SK-N-SH (cell line): Measurements from ENCODE around the gene PCGF2. TPM values are rescaled to one million over a fixed set of nuclear protein-coding genes. Genes with fewer than 3 reads are reported as not detected.

ENCODE experiments used
- CTCF ChIA-PET: fragments of 300-600, 350-600 bp; formaldehyde crosslinking; extraction: SDS; loops from one replicate; lab custom pipeline; 2021; lab: Yijun Ruan, JAX
- POLR2A ChIA-PET: fragments of 350-600 bp; sonication (Branson Sonifier 250); formaldehyde crosslinking; extraction: SDS; loops from one replicate; lab custom pipeline; 2020; ENCODE audit warnings: antibody characterized with exemption, inconsistent platforms; lab: Yijun Ruan, JAX
- DNase-seq: peaks from one replicate; pipeline ENCODE4 v3.0.0; 2012
- H2AFZ ChIP-seq: fragments of 200-600 bp; sonication (generic); 2 replicates; pipeline ENCODE4 v1.8.1; 2016; ENCODE audit warnings: antibody characterized with exemption, mild to moderate bottlenecking, low read depth
- H3F3A ChIP-seq: fragments of 200-600 bp; sonication (generic); replicated peaks from 2 replicates; pipeline ENCODE3; 2016; ENCODE audit warnings: antibody characterized with exemption, mild to moderate bottlenecking; ENCODE audit not compliant: insufficient read depth
- H3K27ac ChIP-seq, 2 experiments: fragments of 200-500 bp in 1 of 2; fragments of 200-600 bp in 1 of 2; sonication (Bioruptor generic) in 1 of 2; sonication (generic), shearing (Covaris generic) in 1 of 2; 2 replicates each; pipeline versions ENCODE4 v1.5.1 to v1.6.1; 2014 to 2016; ENCODE audit warnings: low read depth in 2 of 2, inconsistent platforms in 1 of 2, low read length in 1 of 2, mild to moderate bottlenecking in 1 of 2, mixed read lengths in 1 of 2
- H3K27me3 ChIP-seq: fragments of 200-600 bp; sonication (generic), shearing (Covaris generic); 2 replicates; pipeline ENCODE4 v1.6.1; 2016; ENCODE audit warnings: mixed run types; ENCODE audit not compliant: insufficient read depth
- H3K36me3 ChIP-seq, 2 experiments: fragments of 200-500 bp in 1 of 2; fragments of 200-600 bp in 1 of 2; sonication (Bioruptor generic) in 1 of 2; sonication (generic) in 1 of 2; replicated peaks in 1 of 2; 2 replicates each; pipeline versions ENCODE3 to v1.5.1; 2014 to 2016; ENCODE audit warnings: low read length in 1 of 2, mild to moderate bottlenecking in 1 of 2; ENCODE audit not compliant: insufficient read depth in 2 of 2, control insufficient read depth in 1 of 2
- H3K4me1 ChIP-seq, 2 experiments: fragments of 200-500 bp in 1 of 2; fragments of 200-600 bp in 1 of 2; sonication (Bioruptor generic) in 1 of 2; sonication (generic), shearing (Covaris generic) in 1 of 2; 2 replicates each; pipeline versions ENCODE4 v1.5.1 to v1.6.1; 2014 to 2016; ENCODE audit warnings: low read depth in 1 of 2, low read length in 1 of 2, mixed run types in 1 of 2; ENCODE audit not compliant: insufficient read depth in 2 of 2, control insufficient read depth in 1 of 2
- H3K4me2 ChIP-seq: fragments of 200-600 bp; sonication (generic), shearing (Covaris generic); 2 replicates; pipeline ENCODE4 v1.6.1; 2017; ENCODE audit warnings: mixed run types
- H3K4me3 ChIP-seq, 2 experiments: fragments of 200-500 bp in 1 of 2; fragments of 200-600 bp in 1 of 2; sonication (Bioruptor generic) in 1 of 2; sonication (generic), shearing (Covaris generic) in 1 of 2; 2 replicates each; pipeline versions ENCODE4 v1.5.1 to v1.8.1; 2014 to 2016; ENCODE audit warnings: low read depth in 2 of 2, inconsistent platforms in 1 of 2, low read length in 1 of 2, mild to moderate bottlenecking in 1 of 2, mixed read lengths in 1 of 2, moderate library complexity in 1 of 2
- H3K79me2 ChIP-seq: fragments of 200-600 bp; sonication (generic); 2 replicates; pipeline ENCODE4 v1.8.1; 2017; ENCODE audit warnings: mild to moderate bottlenecking; ENCODE audit not compliant: insufficient read depth
- H3K9ac ChIP-seq: fragments of 200-600 bp; sonication (generic); 2 replicates; pipeline ENCODE4 v1.6.1; 2017; ENCODE audit warnings: mixed run types
- H3K9me2 ChIP-seq: fragments of 200-600 bp; sonication (generic); 2 replicates; pipeline ENCODE4 v1.6.1; 2017; ENCODE audit warnings: mixed run types
- H3K9me3 ChIP-seq: fragments of 200-600 bp; sonication (generic); 2 replicates; pipeline ENCODE4 v1.6.1; 2017; ENCODE audit warnings: mixed run types, mild to moderate bottlenecking, moderate library complexity
- H4K20me1 ChIP-seq: fragments of 200-600 bp; sonication (generic); 2 replicates; pipeline ENCODE4 v1.6.1; 2017; ENCODE audit warnings: mild to moderate bottlenecking, mixed run types; ENCODE audit not compliant: insufficient read depth
- ELF1 ChIP-seq: IDR thresholded peaks from 2 replicates; pipeline ENCODE4 v1.4.0; 2012
- EZH2phosphoT487 ChIP-seq: fragments of 200-600 bp; sonication (generic); IDR thresholded peaks from 2 replicates; pipeline ENCODE4 v1.6.1; 2017; ENCODE audit warnings: low read depth, mixed run types, mild to moderate bottlenecking, antibody characterized with exemption, moderate library complexity, borderline replicate concordance
- FOXM1 ChIP-seq: IDR thresholded peaks from 2 replicates; pipeline ENCODE4 v1.4.0; 2012; ENCODE audit warnings: low read depth, mild to moderate bottlenecking
- GABPA ChIP-seq: IDR thresholded peaks from 2 replicates; pipeline ENCODE4 v1.4.0; 2012; ENCODE audit warnings: low read depth, mild to moderate bottlenecking
- IRF3 ChIP-seq: fragments of 150-350 bp; IDR thresholded peaks from 2 replicates; pipeline ENCODE4 v1.6.1; 2016; ENCODE audit warnings: mild to moderate bottlenecking, low read depth, low read length
- MEF2A ChIP-seq: IDR thresholded peaks from 2 replicates; pipeline ENCODE4 v1.4.0; 2012; ENCODE audit warnings: low read depth, borderline replicate concordance
- RFX5 ChIP-seq: IDR thresholded peaks from 2 replicates; pipeline ENCODE4 v1.6.1; 2012; ENCODE audit warnings: mild to moderate bottlenecking, improper control_type of control experiment, low read length
- RXRA ChIP-seq: IDR thresholded peaks from 2 replicates; pipeline ENCODE4 v1.4.0; 2012; ENCODE audit warnings: low read depth, mild to moderate bottlenecking, borderline replicate concordance
- ZBTB33 ChIP-seq: IDR thresholded peaks from 2 replicates; pipeline ENCODE4 v1.4.0; 2012; ENCODE audit warnings: low read depth, borderline replicate concordance
- WGBS: methylation state at CpG from one replicate; pipeline ENCODE4 v1.1.6; 2017; ENCODE audit warnings: low lambda C conversion rate; 5-methylcytosine and 5-hydroxymethylcytosine counted together
- polyA plus RNA-seq, 3 experiments: library from polyadenylated mRNA; depleted of rRNA; stranded (reverse); fragments of >200 nt; gene quantifications; 2 replicates each; pipeline ENCODE4 v1.2.3, GENCODE V29; 2012
- TF ChIP-seq, protein P1 (sequence below): IDR thresholded peaks from 2 replicates; pipeline ENCODE4 v1.4.0; 2012; ENCODE audit warnings: low read depth, borderline replicate concordance

The PCGF2 gene
- polyA plus RNA-seq, 1 of the 3 experiments (the other 2 are of a cell fraction), result 39.8 TPM

- Histone ChIP-seq H3K9me2 (no peaks in the 10 kb centered on the region), H3K27me3 (no peaks in the 10 kb centered on the region), H3K4me1 (peaks cover 0 to 4% of the 10 kb centered on the region in 2 experiments; a peak in 1 of 4 replicates), H2AFZ (no peak overlapping the region), H3K9me3 (no peaks in the 10 kb centered on the region), H3K4me2 (no peak overlapping the region), H3K9ac (no peak overlapping the region), H3F3A (peaks cover 6% of the 10 kb centered on the region), H3K36me3 (peaks cover 27 to 81% of the 10 kb centered on the region in 2 experiments), H4K20me1 (no peaks in the 10 kb centered on the region), H3K4me3 (no peak overlapping the region), H3K79me2 (no peaks in the 10 kb centered on the region), H3K27ac (no peak overlapping the region)
- TF ChIP-seq GABPA, result no peak
- TF ChIP-seq ELF1, result no peak
- no peak for TF ChIP-seq RXRA
- TF ChIP-seq EZH2phosphoT487, result no peak
- TF ChIP-seq IRF3, result no peak
- TF ChIP-seq ZBTB33, result no peak
- no peak for TF ChIP-seq RFX5
- no peak for TF ChIP-seq FOXM1
- no peak for TF ChIP-seq MEF2A
- DNase-seq, result no peak
- 87% methylated on average over 10 of the region's 12 CpGs for WGBS
- CTCF ChIA-PET, result interaction anchor here (0.6 to 2.8 kb wide), 4 partner anchors 11 to 181 kb away, joined by 3 to 9 read pairs (median 4); partner anchors contain the start of gene CISD3
- POLR2A ChIA-PET, result interaction anchor here (0.6 to 1.7 kb wide), 2 partner anchors 11 to 65 kb away, joined by 4 to 11 read pairs; no protein-coding TSS in a partner anchor
These were observed 30.9 kb downstream of the PCGF2 start for GRCh38 chr17:38717139-38717745.

- peaks cover 6% of the 10 kb centered on the region for H3F3A ChIP-seq
- WGBS, result 94% methylated on average over 14 of the region's 18 CpGs
- no peaks in the 10 kb centered on the region for H4K20me1 ChIP-seq
- peaks cover 0 to 2% of the 10 kb centered on the region in 2 experiments; a peak in 1 of 4 replicates for H3K4me1 ChIP-seq
- no peak for TF ChIP-seq MEF2A
- TF ChIP-seq, protein P1, sequence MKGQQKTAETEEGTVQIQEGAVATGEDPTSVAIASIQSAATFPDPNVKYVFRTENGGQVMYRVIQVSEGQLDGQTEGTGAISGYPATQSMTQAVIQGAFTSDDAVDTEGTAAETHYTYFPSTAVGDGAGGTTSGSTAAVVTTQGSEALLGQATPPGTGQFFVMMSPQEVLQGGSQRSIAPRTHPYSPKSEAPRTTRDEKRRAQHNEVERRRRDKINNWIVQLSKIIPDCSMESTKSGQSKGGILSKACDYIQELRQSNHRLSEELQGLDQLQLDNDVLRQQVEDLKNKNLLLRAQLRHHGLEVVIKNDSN, result no peak
- no peak for DNase-seq
- ChIA-PET CTCF (interaction anchor here (0.8 to 2.8 kb wide), 4 partner anchors 12 to 39 kb away, joined by 3 to 9 read pairs (median 4); partner anchors contain the start of gene CISD3), POLR2A (interaction anchor here (1.0 to 2.1 kb wide), 3 partner anchors 8 to 19 kb away, joined by 3 to 11 read pairs (median 11); no protein-coding TSS in a partner anchor)
- H3K4me3 ChIP-seq, result no peak overlapping the region
- no peak overlapping the region for H2AFZ ChIP-seq
- H3K27me3 ChIP-seq, result no peaks in the 10 kb centered on the region
- H3K4me2 ChIP-seq, result no peak overlapping the region
- H3K9me3 ChIP-seq, result no peaks in the 10 kb centered on the region
- no peaks in the 10 kb centered on the region for H3K9me2 ChIP-seq
- no peak overlapping the region for H3K9ac ChIP-seq
- H3K36me3 ChIP-seq, result peaks cover 27 to 85% of the 10 kb centered on the region in 2 experiments
- no peaks in the 10 kb centered on the region for H3K79me2 ChIP-seq
- H3K27ac ChIP-seq, result no peak overlapping the region
These were observed 31.6 kb downstream of the PCGF2 start for GRCh38 chr17:38716368-38717005.
